Astrocyte of the hippocampus (primary cell): ENCODE measurements around the gene DOLPP1.
"Not testable (repeated sequence)": the region's sequence is repeated elsewhere in the genome, so short reads cannot be mapped to it uniquely, and the experiment has no call there.

Source experiments
- DNase-seq: peaks from one replicate; pipeline ENCODE4 v3.0.0; 2011; ENCODE audit warnings: low read depth, low spot score

DOLPP1 gene

GRCh38 chr9:129111528-129112151 is 30.7 kb downstream of the DOLPP1 start:
- peak; percentile 72 for DNase-seq

DNA sequence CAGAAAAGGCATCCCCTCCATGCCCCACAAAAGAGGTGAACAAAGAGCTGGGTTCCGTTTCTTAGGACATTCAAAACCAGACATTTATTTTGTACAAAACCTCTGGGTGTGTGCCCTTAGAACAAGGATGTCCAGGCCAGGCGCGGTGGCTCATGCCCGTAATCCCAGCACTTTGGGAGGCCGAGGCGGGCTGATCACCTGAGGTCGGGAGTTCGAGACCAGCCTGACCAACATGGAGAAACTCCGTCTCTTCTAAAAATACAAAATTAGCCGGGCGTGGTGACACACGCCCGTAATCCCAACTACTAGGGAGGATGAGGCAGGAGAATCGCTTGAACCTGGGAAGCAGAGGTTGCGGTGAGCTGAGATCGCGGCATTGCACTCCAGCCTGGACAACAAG is 31.6 kb downstream of the DOLPP1 start:
- not testable (repeated sequence) for DNase-seq

DNA sequence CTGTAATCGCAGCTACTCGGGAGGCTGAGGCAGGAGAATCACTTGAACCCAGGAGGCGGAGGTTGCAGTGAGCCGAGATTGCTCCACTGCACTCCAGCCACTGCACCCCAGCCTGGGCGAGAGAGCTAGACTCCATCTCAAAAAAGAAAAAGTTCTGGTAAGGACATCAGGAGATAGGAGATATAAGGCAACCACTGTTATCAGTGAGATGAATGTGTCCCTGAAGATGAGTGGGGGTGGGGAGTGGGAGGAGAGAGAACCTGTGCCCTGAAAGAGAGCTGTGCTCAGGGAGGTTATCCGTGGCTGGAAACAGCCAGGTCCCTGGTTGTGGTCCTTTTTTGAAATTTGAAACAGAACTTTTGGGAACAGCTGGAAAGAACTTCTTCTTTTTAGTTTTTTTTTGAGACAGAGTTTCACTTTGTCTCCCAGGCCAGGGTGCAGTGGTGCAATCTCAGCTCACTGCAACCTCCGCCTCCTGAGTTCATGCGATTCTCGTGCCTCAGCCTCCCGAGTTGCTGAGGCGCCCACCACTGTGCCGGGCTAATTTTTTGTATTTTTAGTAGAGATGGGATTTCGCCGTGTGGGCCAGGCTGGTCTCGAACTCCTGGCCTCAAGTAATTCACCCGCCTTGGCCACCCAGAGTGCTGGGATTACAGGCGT is 32.9 kb downstream of the DOLPP1 start:
- DNase-seq: no peak

DNA sequence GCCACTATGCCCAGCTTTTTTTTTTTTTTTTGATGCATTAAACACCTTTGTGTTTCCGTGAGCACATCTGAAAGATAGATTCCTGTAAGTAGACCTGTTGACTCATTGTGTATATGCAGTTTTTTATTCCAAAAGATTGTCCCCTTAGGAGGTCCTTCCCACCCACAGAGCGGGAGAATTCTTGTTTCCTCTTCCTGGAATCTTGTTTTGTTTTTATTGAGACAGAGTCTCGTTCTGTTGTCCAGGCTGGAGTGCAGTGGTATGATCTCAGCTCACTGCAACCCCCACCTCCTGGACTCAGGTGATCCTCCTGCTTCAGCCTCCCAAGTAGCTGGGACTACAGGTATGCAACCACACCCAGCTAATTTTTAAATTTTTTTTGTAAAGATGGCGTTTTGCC is 37.9 kb downstream of the DOLPP1 start:
- DNase-seq: no peak

GRCh38 chr9:129121483-129121882 is 40.6 kb downstream of the DOLPP1 start:
- peak; percentile 20 for DNase-seq

GRCh38 chr9:129122133-129122532 is 41.2 kb downstream of the DOLPP1 start:
- DNase-seq: no peak

DNA sequence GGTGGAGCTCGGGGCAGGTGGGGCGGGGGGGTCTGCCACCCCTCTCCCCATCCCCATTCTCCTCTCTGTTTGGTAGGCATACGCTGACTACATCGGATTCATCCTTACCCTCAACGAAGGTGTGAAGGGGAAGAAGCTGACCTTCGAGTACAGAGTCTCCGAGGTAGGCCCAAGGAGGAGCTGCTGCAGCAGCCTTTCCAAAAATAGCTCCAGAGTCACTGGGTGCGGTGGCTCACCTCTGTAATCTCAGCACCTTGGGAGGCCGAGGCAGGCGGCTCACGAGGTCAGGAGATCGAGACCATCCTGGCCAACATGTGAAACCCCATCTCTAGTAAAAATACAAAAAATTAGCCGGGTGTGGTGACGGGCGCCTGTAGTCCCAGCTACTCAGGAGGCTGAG is 42.1 kb downstream of the DOLPP1 start:
- not testable (repeated sequence) for DNase-seq

DNA sequence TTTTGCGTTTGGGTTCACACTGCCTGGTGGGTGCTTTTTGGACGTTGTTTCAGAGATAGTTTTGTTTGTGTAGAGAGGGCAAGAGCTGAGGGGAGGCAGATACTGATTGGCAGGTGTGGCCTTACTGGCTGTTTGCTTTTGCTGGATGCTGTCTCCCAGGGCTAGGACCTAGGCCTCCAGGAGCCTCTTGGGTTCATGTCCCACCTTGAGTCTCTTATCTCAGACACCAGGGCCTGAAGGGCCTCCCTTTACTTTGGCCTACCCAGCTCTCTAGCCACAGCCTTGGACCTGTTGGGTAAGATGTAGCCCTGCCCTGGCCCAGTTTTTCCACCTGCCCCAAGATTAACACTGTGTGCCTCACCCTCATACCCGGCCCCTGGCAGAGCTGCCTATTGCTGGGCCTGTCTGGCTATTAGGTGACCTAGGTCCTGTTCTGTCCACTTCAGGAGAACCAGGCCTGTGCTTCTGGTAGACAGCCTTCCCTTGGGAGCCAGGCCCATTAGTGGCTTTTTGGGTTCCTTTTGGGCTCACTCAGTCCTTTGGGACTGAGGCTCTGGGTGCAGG is 43.7 kb downstream of the DOLPP1 start:
- no peak for DNase-seq

DNA sequence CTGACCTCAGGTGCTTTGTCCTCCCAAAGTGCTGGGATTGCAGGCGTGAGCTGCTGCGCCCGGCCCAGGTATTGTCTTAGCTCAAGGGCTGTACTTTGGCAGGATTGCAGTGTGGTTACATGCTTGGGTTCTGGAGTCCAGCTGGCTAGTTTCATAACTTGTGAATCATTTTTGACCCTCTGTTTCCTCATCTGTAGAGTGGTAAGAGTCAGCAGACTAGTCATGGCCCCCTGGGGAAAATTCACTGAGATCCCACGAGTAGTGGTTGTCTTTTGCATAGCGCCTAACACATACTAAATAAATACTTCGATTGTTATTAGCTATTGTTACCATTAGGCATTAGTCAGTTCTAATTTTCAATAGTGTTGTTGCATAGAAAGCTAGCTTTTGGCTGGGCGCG is 44.6 kb downstream of the DOLPP1 start:
- DNase-seq: peak; percentile 68

DNA sequence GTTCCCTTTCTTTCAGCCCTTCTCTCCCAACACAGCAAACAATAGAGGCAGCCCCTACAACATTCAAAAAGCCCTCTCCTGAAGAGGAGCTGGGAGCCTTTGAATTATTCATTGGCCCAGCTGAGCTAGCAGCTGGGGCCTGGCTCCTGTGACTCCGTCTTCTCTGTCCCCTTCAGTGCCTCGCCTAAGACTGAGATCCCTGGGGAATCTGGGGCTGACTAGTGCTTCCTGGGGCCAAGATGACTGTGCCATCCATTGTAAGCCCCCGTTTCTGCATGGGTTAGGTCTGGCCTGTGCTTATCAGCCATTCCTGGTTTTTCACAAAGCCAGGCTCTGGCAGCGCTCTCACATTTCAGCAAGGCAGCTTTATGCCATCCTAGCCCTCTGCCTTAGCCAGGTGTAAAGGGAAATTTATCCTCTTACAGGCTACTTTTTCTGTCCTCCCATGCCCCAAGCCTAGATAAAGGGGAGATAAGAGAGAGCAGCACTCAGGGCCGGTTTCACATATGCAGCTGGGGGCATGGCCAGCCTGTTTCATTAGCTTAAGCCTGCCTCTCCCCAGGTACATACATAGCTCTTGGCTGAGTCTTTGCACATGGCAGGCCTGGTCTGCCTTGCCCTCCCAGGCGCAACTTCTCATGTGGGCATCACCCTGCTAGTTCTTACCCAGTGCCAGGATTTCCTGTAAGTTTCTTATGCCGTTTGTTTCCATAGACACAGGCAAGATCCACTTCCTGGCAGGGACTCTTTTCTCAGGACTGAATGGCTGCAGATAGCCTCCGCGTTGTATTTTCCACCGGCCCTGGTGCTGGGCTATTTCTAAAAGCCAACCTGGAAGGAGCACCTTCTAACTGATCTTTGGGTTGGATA is 46.1 kb downstream of the DOLPP1 start:
- DNase-seq: peak; percentile 42

DNA sequence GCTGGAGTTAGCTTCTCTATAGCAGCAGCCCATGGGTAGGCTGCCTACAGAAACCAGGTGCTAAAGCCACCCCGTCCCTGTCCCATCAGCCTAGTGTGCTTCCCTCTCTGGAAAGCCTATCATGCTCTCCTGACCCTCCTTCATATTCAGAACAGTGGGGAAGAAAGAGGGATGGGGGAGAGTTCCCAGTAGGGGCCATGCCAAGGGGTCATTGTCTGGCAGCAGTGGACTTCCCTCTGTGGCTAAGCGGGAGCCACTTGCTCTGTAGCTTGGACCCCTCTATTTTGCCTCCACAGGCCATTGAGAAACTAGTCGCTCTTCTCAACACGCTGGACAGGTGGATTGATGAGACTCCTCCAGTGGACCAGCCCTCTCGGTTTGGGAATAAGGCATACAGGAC is 47.8 kb downstream of the DOLPP1 start:
- DNase-seq: no peak

- DNase-seq: not testable (repeated sequence)
These were observed 49.4 kb downstream of the DOLPP1 start for GRCh38 chr9:129130271-129130670.

GRCh38 chr9:129130791-129131190 is 49.9 kb downstream of the DOLPP1 start:
- DNase-seq: no peak

GRCh38 chr9:129131300-129132145 is 50.6 kb downstream of the DOLPP1 start:
- DNase-seq: peak; percentile 84

DNA sequence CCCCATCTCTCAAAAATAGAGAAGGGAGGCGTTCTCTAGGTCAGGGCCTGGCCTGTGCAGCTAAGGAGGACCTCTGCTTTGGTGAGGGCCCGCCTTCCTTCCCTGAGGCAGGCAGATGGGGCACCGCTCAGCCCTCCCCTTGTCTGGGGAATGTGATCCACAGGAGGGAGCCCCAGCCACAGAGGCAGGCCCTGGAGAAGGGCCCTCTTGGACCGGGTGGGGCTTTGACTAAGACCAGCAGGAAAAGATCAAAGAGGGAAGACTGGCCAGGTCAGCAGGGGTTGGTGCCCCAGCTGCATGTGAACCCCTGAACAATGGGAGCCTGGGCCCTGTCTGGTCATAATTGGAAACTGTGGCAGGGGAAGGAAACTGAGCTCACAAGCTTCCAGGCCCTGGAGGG is 52.2 kb downstream of the DOLPP1 start:
- DNase-seq: no peak

GRCh38 chr9:129135476-129135875 is 54.6 kb downstream of the DOLPP1 start:
- DNase-seq: no peak

- DNase-seq: no peak
These were observed 55.6 kb downstream of the DOLPP1 start for GRCh38 chr9:129136446-129137035.

- DNase-seq: no peak
These were observed 56.6 kb downstream of the DOLPP1 start for GRCh38 chr9:129137292-129138143.

- no peak for DNase-seq
These were observed 57.2 kb downstream of the DOLPP1 start for GRCh38 chr9:129138144-129138462.
